Osteoblast (primary cell): ENCODE data around the gene BCL11A. TPM values are rescaled to one million over a fixed set of nuclear protein-coding genes. Genes with fewer than 3 reads are reported as not detected.

Experiments used
- DNase-seq: peaks from one replicate; pipeline ENCODE4 v3.0.0; 2011; ENCODE audit warnings: low spot score, mixed read lengths; ENCODE audit not compliant: insufficient read length; ENCODE audit errors: missing footprints
- H2AFZ ChIP-seq: 2 replicates; pipeline ENCODE4 v1.6.0; 2011; ENCODE audit warnings: mild to moderate bottlenecking, low read length
- H3K27ac ChIP-seq: 2 replicates; pipeline ENCODE4 v1.5.1; 2011; ENCODE audit warnings: mild to moderate bottlenecking, low read depth, low read length, moderate library complexity
- H3K27me3 ChIP-seq: 2 replicates; pipeline ENCODE4 v1.6.0; 2012; ENCODE audit warnings: mild to moderate bottlenecking, control low read depth, inconsistent platforms, low read length, moderate library complexity; ENCODE audit not compliant: insufficient read depth
- H3K36me3 ChIP-seq: 2 replicates; pipeline ENCODE4 v1.5.1; 2011; ENCODE audit warnings: mild to moderate bottlenecking, low read length, control low read depth, moderate library complexity; ENCODE audit not compliant: insufficient read depth
- H3K4me1 ChIP-seq: 2 replicates; pipeline ENCODE4 v1.5.1; 2011; ENCODE audit warnings: mild to moderate bottlenecking, low read length, control low read depth, moderate library complexity; ENCODE audit not compliant: insufficient read depth
- H3K4me2 ChIP-seq: 2 replicates; pipeline ENCODE4 v1.6.0; 2011; ENCODE audit warnings: mild to moderate bottlenecking, low read length; ENCODE audit not compliant: insufficient read depth
- H3K4me3 ChIP-seq: fragments of 200-600 bp; sonication (generic); 3 replicates; pipeline ENCODE4 v1.5.1; 2012; ENCODE audit warnings: mild to moderate bottlenecking, low read length, inconsistent platforms; ENCODE audit not compliant: insufficient read depth
- H3K79me2 ChIP-seq: 2 replicates; pipeline ENCODE4 v1.6.0; 2012; ENCODE audit warnings: mild to moderate bottlenecking, low read length, control low read depth, inconsistent platforms; ENCODE audit not compliant: insufficient read depth
- H3K9me3 ChIP-seq: 2 replicates; pipeline ENCODE4 v1.5.1; 2011; ENCODE audit warnings: low read depth, low read length, control low read depth
- H4K20me1 ChIP-seq: 2 replicates; pipeline ENCODE4 v1.6.0; 2012; ENCODE audit warnings: mild to moderate bottlenecking, low read length, control low read depth; ENCODE audit not compliant: insufficient read depth
- CTCF ChIP-seq: IDR thresholded peaks from 2 replicates; pipeline ENCODE4 v1.5.1; 2011; ENCODE audit warnings: mild to moderate bottlenecking, low read depth, low read length, moderate library complexity; ENCODE audit errors: extremely low read depth
- total RNA-seq: library from RNA; depleted of rRNA; stranded (reverse); fragments of >200 nt; gene quantifications from 2 replicates; pipeline ENCODE4 v1.2.3, GENCODE V29; 2012

The BCL11A gene
- total RNA-seq, 1 donor: 1.4 TPM

GRCh38 chr2:60410456-60411146 is 142.9 kb downstream of the BCL11A start:
- H3K27me3 ChIP-seq: no peaks in the 10 kb centered on the region
- H3K79me2 ChIP-seq: no peaks in the 10 kb centered on the region
- no peak overlapping the region for H3K4me3 ChIP-seq
- no peak overlapping the region for H3K4me2 ChIP-seq
- no peak for TF ChIP-seq CTCF
- H3K4me1 ChIP-seq: no peaks in the 10 kb centered on the region
- H3K27ac ChIP-seq: no peak overlapping the region
- no peak overlapping the region for H2AFZ ChIP-seq
- H3K9me3 ChIP-seq: peaks cover 2% of the 10 kb centered on the region
- H4K20me1 ChIP-seq: no peaks in the 10 kb centered on the region
- DNase-seq: no peak
- no peaks in the 10 kb centered on the region for H3K36me3 ChIP-seq

- no peaks in the 10 kb centered on the region for H3K4me1 ChIP-seq
- H3K4me2 ChIP-seq: no peak overlapping the region
- H2AFZ ChIP-seq: no peak overlapping the region
- DNase-seq: no peak
- H3K36me3 ChIP-seq: no peaks in the 10 kb centered on the region
- no peak overlapping the region for H3K27ac ChIP-seq
- TF ChIP-seq CTCF: no peak
- H3K27me3 ChIP-seq: no peaks in the 10 kb centered on the region
- H4K20me1 ChIP-seq: no peaks in the 10 kb centered on the region
- H3K9me3 ChIP-seq: no peaks in the 10 kb centered on the region
- H3K79me2 ChIP-seq: no peaks in the 10 kb centered on the region
- H3K4me3 ChIP-seq: no peak overlapping the region
Observed at GRCh38 chr2:60409531-60409871, 144.0 kb downstream of the BCL11A start.

GRCh38 chr2:60408811-60409530 is 144.5 kb downstream of the BCL11A start:
- no peaks in the 10 kb centered on the region for H3K36me3 ChIP-seq
- H3K27me3 ChIP-seq: no peaks in the 10 kb centered on the region
- H3K9me3 ChIP-seq: no peaks in the 10 kb centered on the region
- no peak overlapping the region for H3K27ac ChIP-seq
- no peak overlapping the region for H3K4me2 ChIP-seq
- no peak overlapping the region for H2AFZ ChIP-seq
- no peak for DNase-seq
- no peak for TF ChIP-seq CTCF
- H3K4me3 ChIP-seq: no peak overlapping the region
- no peaks in the 10 kb centered on the region for H3K4me1 ChIP-seq
- no peaks in the 10 kb centered on the region for H4K20me1 ChIP-seq
- no peaks in the 10 kb centered on the region for H3K79me2 ChIP-seq

- Histone ChIP-seq H3K27me3 (no peaks in the 10 kb centered on the region), H3K4me2 (no peak overlapping the region), H3K27ac (no peak overlapping the region), H3K79me2 (no peaks in the 10 kb centered on the region), H3K36me3 (no peaks in the 10 kb centered on the region), H2AFZ (no peak overlapping the region), H3K4me3 (no peak overlapping the region), H3K9me3 (no peaks in the 10 kb centered on the region), H3K4me1 (no peaks in the 10 kb centered on the region), H4K20me1 (no peaks in the 10 kb centered on the region)
- TF ChIP-seq CTCF: no peak
- no peak for DNase-seq
Observed at GRCh38 chr2:60408207-60408606, 145.2 kb downstream of the BCL11A start.
